CMK (cell line): Measurements from ENCODE around the gene TOMT.

ENCODE experiments used
- DNase-seq: peaks from one replicate; pipeline ENCODE4 v3.0.0-alpha.2; 2010; ENCODE audit warnings: low read depth

TOMT gene, protein sequence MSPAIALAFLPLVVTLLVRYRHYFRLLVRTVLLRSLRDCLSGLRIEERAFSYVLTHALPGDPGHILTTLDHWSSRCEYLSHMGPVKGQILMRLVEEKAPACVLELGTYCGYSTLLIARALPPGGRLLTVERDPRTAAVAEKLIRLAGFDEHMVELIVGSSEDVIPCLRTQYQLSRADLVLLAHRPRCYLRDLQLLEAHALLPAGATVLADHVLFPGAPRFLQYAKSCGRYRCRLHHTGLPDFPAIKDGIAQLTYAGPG

DNA sequence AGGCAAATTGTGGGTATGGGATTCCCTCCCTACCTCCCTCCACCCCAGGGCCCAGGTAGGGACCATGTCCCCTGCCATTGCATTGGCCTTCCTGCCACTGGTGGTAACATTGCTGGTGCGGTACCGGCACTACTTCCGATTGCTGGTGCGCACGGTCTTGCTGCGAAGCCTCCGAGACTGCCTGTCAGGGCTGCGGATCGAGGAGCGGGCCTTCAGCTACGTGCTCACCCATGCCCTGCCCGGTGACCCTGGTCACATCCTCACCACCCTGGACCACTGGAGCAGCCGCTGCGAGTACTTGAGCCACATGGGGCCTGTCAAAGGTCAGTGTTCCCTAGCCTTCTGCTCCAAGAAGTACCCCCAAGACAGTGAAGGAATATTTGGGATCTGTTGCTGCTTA, at the start of gene TOMT:
TSS of gene TOMT (plus strand) at position 37 of the 400 bp plus-strand sequence. CDS start at position 65, 28 bp downstream.
- DNase-seq, result no peak

DNA sequence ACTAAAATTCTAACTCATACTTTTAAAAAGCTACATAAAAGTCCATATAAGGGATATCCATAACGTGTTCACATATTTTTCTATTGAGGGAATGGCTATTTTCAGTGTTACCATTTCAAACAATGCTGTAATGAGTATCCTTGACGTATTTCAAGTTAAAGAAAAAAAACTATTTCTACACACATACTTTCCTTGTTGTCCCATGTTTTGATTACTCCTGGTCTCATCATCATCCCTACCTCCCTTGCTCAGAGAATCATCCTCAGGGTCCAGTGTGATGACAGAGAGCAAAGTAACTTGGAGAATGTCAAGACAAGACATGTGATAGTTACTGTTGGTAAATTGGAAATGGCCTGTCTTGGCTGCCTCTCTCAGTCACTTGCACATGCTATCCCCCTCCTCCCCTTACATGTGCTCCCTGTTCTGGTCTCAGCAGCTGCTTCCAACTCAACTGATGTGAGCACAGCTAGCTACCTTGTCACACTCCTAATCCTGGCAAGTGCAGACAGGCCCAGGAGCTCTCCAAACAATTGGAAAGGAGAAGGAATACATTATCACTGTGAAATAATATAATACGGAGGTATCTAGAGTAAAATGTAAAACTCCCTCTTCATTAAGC, 47.2 kb upstream of the TOMT start:
- DNase-seq, result no peak

GRCh38 chr11:72061739-72062396, 43.9 kb upstream of the TOMT start:
- no peak for DNase-seq

GRCh38 chr11:72066855-72067254, 38.9 kb upstream of the TOMT start:
- no peak for DNase-seq

DNA sequence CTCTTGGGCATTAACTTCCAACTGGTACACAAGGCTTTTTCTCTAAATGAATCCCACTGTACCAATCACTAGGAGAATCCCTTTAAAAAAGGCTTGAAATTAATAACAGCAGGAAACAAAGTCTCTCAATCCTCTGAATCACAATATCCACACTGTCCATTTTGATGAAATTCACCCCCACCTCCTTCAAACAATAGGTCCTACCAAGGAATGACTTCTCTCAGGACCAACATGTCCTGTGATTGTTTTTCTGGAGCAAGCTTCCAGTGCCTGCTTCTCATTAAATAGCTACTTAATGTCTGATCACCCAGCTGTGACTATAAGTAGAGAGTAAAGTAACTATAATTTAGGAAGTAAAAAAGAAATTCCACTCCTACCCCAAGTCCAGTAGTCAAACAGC, 38.5 kb upstream of the TOMT start:
- DNase-seq, result no peak

GRCh38 chr11:72067676-72068075, 38.0 kb upstream of the TOMT start:
- no peak for DNase-seq

DNA sequence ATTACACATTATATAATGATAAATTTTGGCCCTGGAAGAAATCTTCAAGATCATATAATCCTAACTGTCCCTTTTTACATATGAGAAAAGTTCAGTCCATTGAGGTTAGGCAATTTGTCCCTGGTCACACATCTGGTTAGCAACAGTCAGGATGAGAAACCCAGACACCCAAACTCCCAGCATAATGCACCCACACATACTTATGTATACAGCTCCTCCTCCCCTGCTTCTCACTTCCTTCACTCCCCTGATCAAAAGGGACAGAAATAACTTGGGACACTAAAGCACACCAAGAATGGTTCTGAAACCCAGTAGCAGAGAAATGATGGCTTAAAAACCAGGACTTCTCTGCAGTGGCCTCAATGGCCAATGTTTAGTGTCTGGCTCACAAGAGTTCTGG, 36.5 kb upstream of the TOMT start:
- no peak for DNase-seq

GRCh38 chr11:72069787-72070251, 35.9 kb upstream of the TOMT start:
- peak; percentile 63 for DNase-seq

GRCh38 chr11:72070491-72070890, 35.2 kb upstream of the TOMT start:
- no peak for DNase-seq

GRCh38 chr11:72072348-72072747, 33.4 kb upstream of the TOMT start:
- no peak for DNase-seq

DNA sequence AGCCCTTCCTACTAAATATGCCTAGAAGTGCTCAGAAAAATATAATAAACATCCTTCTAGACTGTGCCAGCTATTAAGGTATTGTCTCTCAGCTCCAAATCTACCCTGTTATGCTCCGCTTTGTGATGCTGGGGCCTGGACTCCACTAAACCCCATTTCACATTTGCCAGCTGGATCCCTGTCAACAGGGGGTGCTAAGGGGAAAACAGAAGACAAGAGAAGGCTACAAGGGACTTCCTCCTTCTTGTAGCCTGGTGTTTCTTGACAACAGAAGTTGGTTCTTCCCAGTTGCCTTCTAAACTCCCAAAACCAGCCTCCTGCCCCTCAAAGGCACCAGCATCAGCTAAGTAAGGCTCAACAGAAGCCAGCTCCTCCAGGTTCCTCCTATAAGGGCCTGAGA, 30.6 kb upstream of the TOMT start:
- DNase-seq, result no peak

DNA sequence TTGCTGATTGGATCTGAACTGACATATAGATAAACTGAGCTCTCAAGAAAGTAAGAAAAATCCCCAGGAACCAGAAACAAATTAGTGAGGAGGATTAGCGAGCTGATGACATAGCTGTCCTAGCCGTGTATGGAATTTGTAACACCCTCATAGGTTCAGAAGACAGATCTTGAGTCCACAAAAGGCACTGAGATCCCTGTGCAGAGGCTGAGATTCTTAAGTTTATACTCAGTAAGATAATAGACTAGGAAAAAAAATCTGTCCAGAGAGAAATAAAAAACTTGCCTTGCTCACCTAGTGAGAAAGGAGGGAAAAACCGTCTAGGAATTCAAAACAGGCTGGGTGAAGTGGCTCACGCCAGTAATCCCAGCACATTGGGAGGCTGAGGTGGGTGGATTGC, 30.0 kb upstream of the TOMT start:
- no peak for DNase-seq

DNA sequence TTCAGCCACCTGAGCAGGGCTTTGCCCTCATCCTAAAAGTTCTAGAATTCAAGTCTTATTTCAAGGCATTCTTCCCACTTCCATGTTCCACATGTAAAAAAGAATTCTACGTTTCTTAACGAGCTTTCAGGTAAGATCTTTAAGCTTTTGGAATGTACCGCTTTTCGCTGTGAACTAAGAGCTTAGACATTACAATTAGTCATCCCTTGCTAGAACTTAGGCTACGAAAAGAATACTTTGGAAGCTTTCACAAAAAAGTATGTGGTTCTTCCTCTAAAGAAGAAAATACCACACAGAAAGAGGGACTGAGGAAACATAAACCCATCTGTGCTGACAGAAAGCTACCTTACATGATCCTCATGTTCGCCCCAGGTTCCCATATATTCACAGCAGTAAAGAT, 27.2 kb upstream of the TOMT start:
- no peak for DNase-seq

DNA sequence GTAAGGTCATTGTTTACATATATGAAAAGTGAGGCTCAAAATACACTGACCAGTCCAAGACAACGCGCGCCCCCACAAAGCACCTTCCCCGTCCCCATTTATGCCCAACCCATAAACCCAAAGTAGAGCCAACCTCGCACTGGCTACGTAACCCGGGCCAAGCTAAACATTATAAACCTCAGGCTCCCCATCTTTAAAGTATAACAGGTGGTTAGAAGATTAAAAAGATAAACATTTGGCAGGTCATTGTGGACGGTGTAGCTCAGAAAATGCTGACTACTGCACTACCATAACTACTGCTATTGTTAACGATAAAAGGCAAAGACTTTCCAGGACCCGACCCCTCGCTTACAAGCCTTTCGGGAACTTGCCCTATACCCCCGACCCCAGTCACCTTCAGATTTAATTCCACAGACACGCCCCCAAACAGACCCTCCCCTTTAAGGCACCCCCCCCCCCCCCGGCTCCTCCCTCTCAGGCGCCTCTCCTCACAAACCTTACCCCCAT, 25.9 kb upstream of the TOMT start:
- DNase-seq, result no peak

GRCh38 chr11:72080326-72081183, 25.2 kb upstream of the TOMT start, which contains the start of the genes LRRC51 and NUMA1:
Gene LRRC51 (plus strand): TSS chr11:72080850. CDS start chr11:72089084, 8,234 bp downstream.
Gene NUMA1 (minus strand): TSS chr11:72080542. CDS start chr11:72035943, 44,599 bp downstream.
- peak; percentile 100 for DNase-seq

GRCh38 chr11:72081184-72081644, 24.5 kb upstream of the TOMT start:
- no peak for DNase-seq

DNA sequence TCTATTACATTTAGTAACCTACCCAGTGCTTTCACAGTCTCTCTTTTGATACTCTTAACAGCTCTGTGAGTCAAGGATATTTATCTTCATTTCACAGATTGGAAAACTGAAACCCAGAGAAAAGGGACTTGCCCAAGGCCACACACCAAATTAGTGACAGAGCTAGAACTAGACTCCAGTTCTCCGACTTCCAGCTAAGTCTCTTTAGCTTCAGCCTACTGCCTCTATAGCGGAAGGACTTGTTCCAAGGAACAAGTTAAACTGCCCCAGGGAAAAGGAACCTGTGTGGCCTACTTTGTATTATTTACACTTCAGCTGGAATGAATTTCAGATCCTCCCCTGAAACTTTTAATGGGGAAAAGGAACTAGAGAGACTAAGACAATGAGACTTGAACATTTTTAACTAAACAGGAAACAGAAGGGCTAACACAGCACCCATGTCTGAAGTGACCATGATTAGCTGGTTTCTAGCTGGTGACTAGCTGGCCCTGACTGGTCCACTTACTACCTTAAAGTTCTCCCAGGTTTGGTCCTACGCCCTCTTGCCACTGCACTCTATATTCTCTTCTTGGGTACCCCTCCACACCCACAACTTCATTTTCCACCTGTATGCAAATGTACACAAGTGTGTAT, 23.8 kb upstream of the TOMT start:
- no peak for DNase-seq

DNA sequence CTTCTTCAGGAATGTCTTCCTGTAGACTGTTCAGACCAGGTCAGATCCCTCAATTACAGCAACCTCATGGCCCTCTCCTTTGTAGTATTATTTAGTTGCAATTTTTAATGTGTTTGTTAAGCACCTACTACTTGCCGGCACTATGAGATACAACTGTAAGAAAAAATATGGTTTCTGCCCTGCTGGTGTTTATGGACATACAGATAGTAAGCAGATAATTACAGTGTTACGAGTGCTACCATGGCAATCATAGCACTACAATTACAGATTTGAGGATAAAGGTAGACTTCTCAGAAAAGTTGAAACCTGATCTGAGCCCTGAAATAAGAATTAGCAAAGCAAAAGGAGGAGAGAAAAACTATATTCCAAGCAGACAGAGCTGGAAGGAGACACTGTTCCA, 22.3 kb upstream of the TOMT start:
- DNase-seq, result no peak

- no peak for DNase-seq
Measured at GRCh38 chr11:72084076-72084475, 21.6 kb upstream of the TOMT start.

DNA sequence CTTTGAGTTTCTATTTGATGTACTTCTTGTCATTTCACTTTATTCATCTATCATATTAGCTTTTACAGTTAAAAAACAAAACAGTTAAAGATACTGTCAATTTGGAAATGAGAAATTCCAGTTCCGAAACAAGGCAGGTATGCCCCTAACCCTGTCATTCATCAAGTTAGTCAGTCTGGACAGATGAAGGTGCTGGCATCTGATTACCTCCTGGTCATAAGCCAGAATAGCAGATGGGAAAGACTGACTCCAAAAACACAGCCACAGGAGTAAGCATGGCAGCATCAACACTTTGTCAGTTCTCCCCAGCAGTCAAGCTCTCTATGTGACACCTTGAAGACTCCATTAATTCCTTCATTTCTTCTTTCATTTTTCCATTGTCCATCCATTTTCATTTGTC, 20.8 kb upstream of the TOMT start:
- no peak for DNase-seq

DNA sequence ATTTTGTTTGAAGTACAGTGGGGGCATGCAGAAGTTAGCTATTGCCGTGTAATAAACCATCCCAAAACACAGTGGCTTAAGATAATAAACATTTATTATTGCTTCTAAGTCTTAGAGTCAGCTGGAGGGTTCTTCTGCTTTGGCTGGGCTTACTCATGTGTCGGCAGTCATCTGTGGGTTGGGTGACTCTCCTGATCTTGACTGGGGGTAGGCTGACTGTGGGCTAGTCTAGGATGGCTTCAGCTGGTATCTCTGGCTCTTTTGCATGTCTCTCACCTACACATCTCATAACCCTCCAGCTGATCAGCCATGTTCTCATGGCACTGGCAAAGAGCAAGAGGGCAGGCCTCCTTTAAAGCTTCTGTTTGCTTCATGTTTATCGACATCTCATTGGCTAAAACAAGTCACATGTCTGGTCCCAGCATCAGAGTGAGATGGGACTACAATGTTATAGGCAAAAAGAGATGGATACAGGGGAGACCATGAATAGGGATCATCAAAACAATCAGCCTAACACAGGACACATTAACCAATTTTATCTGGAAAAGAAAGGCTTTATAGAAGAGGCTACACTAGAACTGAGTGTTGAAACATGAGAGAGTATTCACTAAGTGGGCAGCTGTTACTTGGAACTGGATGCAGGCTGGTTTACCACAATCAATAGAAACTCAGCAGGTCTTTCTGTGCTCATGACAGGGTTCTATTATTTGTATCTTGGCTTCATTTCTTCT, 19.9 kb upstream of the TOMT start:
- no peak for DNase-seq
